Measurements from ENCODE around the gene TXNDC8.

TXNDC8 gene

GRCh38 chr9:110278080-110278707 lies 59.5 kb downstream of the TXNDC8 start:
- DNase-seq (ENCODE audit: low read depth): no peak

- no peak for DNase-seq (ENCODE audit: low read depth)
Observed at GRCh38 chr9:110276781-110277180, 60.9 kb downstream of the TXNDC8 start.

- DNase-seq (ENCODE audit: low read depth): no peak
Observed at GRCh38 chr9:110270211-110270995, 67.3 kb downstream of the TXNDC8 start.

- DNase-seq (ENCODE audit: low read depth): no peak
Observed at GRCh38 chr9:110266795-110267194, 70.9 kb downstream of the TXNDC8 start.

- no peak for DNase-seq (ENCODE audit: low read depth)
Observed at GRCh38 chr9:110261632-110262031, 76.0 kb downstream of the TXNDC8 start.

GRCh38 chr9:110260911-110261310 lies 76.8 kb downstream of the TXNDC8 start:
- no peak for DNase-seq (ENCODE audit: low read depth)

GRCh38 chr9:110259566-110259965 lies 78.1 kb downstream of the TXNDC8 start:
- no peak for DNase-seq (ENCODE audit: low read depth)

- no peak for DNase-seq (ENCODE audit: low read depth)
Observed at GRCh38 chr9:110258690-110259091, 79.0 kb downstream of the TXNDC8 start.

GRCh38 chr9:110257956-110258355 lies 79.7 kb downstream of the TXNDC8 start:
- no peak for DNase-seq (ENCODE audit: low read depth)

- no peak for DNase-seq (ENCODE audit: low read depth)
Observed at GRCh38 chr9:110257097-110257841, 80.4 kb downstream of the TXNDC8 start.

GRCh38 chr9:110256380-110257096 lies 81.1 kb downstream of the TXNDC8 start, which contains the start of gene TXN:
TXN (minus strand) TSS chr9:110256507; CDS start chr9:110256435, 72 bp downstream.
- peak; percentile 58 for DNase-seq (ENCODE audit: low read depth)

GRCh38 chr9:110255463-110256379 lies 81.9 kb downstream of the TXNDC8 start:
- DNase-seq (ENCODE audit: low read depth): no peak

- DNase-seq (ENCODE audit: low read depth): no peak
Observed at GRCh38 chr9:110255034-110255462, 82.6 kb downstream of the TXNDC8 start.

GRCh38 chr9:110254500-110254899 lies 83.2 kb downstream of the TXNDC8 start:
- DNase-seq (ENCODE audit: low read depth): no peak
